Adrenal gland (tissue), 5 donors: ENCODE results near the gene OLFM2.

ENCODE experiments used
- CTCF ChIP-seq, 6 experiments: fragments of 450-650 bp in 4 of 6; fragments of 200-600 bp in 2 of 6; sonication (generic) in 1 of 6; IDR thresholded peaks; 1 replicate in 5 of 6; 2 replicates in 1 of 6; pipeline versions ENCODE4 v1.5.1 to v1.8.0; 2016 to 2021; ENCODE audit warnings: antibody characterized with exemption in 6 of 6, mild to moderate bottlenecking in 2 of 6, moderate library complexity in 1 of 6
- POLR2A ChIP-seq, 2 donors: fragments of 450-650 bp; IDR thresholded peaks; one replicate each; pipeline ENCODE4 v1.6.1; 2017; ENCODE audit warnings: antibody characterized with exemption in 2 of 2, mild to moderate bottlenecking in 2 of 2, moderate library complexity in 1 of 2
- donor health status: DM: no; HTN: no; CAD: no.

- TF ChIP-seq POLR2A (IDR thresholded peaks at IDR 0.05) (no peak), CTCF (IDR thresholded peaks at IDR 0.05) (no peak)
Measured at GRCh38 chr19:9916719-9917118, 19.6 kb downstream of the OLFM2 start.
